Stimulated activated naive B cell treated with anti-CD40 and anti-IgM and Interleukin-4, amounts not matched to agents 10 μg/mL and 1 μg/mL and 100 μg/mL, for 72 hours (primary cell): ENCODE data around the gene CD300LD.
A peak's percentile ranks its signal among the peaks of the same experiment; 100 is the strongest.

Experiments used
- ATAC-seq, 2 donors: fragments of 150-1000 bp; cut with Tn5 transposase; replicated peaks; 2 replicates each; pipeline ENCODE4 v1.10.0; 2021; ENCODE audit warnings: moderate library complexity in 1 of 2
- DNase-seq: peaks from one replicate; pipeline ENCODE4 v3.0.0; 2021
- H3K27ac Mint-ChIP-seq: one replicate; pipeline ENCODE4 v1.8.0; 2022; ENCODE audit warnings: mild to moderate bottlenecking, mixed read lengths
- H3K27me3 Mint-ChIP-seq, 2 donors: one replicate each; pipeline ENCODE4 v1.8.0; 2022; ENCODE audit warnings: mixed read lengths in 2 of 2
- H3K36me3 Mint-ChIP-seq, 2 donors: one replicate each; pipeline ENCODE4 v1.8.0; 2022; ENCODE audit warnings: mixed read lengths in 2 of 2, mild to moderate bottlenecking in 1 of 2
- H3K4me1 Mint-ChIP-seq, 2 donors: one replicate each; pipeline ENCODE4 v1.8.0; 2022; ENCODE audit warnings: mixed read lengths in 2 of 2, mild to moderate bottlenecking in 1 of 2
- H3K4me3 Mint-ChIP-seq, 2 donors: one replicate each; pipeline ENCODE4 v1.8.0; 2022; ENCODE audit warnings: mild to moderate bottlenecking in 2 of 2, mixed read lengths in 2 of 2, moderate library complexity in 1 of 2
- H3K9me3 Mint-ChIP-seq, 2 donors: one replicate each; pipeline ENCODE4 v1.8.0; 2022; ENCODE audit warnings: mixed read lengths in 2 of 2, mild to moderate bottlenecking in 1 of 2

Gene CD300LD

DNA sequence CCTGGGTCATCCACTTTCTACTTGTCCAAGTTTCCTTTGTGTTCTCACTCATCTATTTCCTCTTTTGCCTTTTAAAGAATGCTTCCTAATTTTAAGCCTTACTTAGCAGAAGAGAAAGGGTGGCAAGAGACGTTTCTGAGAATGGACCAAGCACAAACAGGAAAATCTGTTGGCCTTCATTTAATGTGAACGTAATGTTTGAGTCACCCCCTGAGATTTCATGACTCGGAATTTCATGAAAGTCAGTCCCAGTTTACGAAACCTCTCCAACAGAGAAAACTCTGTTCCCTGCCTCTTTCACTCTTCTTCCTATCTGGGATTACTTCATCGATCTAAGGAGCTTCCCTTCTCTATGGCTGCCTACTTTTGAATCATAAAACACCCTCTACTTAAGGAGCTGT is 31.6 kb upstream of the CD300LD start, which contains the start of gene CD300E:
TSS of gene CD300E (minus strand) at position 46 of the 401 bp plus-strand sequence. CDS start 117 bp downstream, outside the sequence.
- Mint-ChIP-seq H3K9me3 (peaks cover 0 to 1% of the 10 kb centered on the region in 2 donors), H3K4me3 (no peak within 1 kb of the TSS), H3K4me1 (peaks cover 1 to 4% of the 10 kb centered on the region in 2 donors), H3K27me3 (peaks cover 46 to 57% of the 10 kb centered on the region in 2 donors), H3K36me3 (no peaks in the 10 kb centered on the region), H3K27ac (no peak within 1 kb of the TSS)
- DNase-seq = no peak
- ATAC-seq = no peak

DNA sequence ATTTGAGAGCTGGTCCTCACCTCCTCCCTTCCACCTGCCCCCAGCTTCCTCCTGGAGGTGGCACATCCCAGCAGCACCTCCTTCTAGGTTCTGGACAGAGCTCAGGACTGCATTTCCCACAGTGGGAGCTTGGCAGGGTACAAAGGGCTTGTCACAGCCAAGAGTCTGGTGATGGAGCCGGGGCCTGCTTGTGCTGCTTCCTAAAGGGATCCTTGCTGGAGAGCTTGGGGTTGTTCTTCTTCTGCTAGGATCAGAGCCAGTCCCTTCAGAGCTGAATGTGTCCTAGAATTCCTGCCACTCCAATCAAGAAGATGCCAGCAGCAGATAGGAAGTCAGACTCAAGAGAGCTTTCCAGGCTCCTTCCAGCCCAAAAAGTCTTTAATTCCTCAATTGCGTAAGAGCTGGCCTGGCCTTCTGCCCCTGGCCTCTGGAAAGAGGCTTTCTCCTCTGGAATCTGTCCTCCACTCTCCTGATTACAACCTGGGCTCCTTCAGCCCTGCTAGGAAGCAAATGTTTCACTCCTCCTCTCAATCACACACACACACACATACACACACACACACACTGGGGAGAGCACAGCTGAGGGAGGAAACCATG is 27.1 kb upstream of the CD300LD start:
- no peak overlapping the region for H3K4me3 Mint-ChIP-seq
- peaks cover 0 to 1% of the 10 kb centered on the region in 2 donors for H3K9me3 Mint-ChIP-seq
- H3K27me3 Mint-ChIP-seq = peaks cover 63 to 80% of the 10 kb centered on the region in 2 donors
- no peak overlapping the region for H3K27ac Mint-ChIP-seq
- no peaks in the 10 kb centered on the region for H3K36me3 Mint-ChIP-seq
- H3K4me1 Mint-ChIP-seq = peaks cover 0 to 3% of the 10 kb centered on the region in 2 donors
- DNase-seq (no peak), ATAC-seq (no peak)

DNA sequence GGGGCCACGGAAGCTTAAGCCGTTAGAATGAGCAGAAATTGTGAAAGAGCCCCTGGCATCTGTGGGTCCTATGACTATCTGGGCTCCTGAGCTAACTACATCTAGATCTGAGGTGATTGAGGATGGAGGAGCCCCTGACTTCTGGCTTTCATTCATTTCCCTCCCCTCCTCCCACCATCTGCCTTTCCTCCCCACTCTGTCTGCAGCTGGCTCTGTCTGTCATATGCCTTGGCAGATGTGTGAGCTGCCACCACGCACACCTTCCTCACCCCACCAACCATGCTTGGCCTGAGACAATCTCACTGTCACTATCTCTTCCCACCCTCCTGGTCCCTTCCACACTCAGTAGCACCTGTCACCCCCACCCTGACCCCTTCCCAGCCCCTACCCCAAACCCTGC is 26.4 kb upstream of the CD300LD start:
- H3K27ac Mint-ChIP-seq = no peak overlapping the region
- peaks cover 0 to 1% of the 10 kb centered on the region in 2 donors for H3K9me3 Mint-ChIP-seq
- H3K36me3 Mint-ChIP-seq = no peaks in the 10 kb centered on the region
- ATAC-seq (no peak), DNase-seq (no peak)
- H3K27me3 Mint-ChIP-seq = peaks cover 58 to 73% of the 10 kb centered on the region in 2 donors
- H3K4me3 Mint-ChIP-seq = no peak overlapping the region
- H3K4me1 Mint-ChIP-seq = peaks cover 0 to 3% of the 10 kb centered on the region in 2 donors

DNA sequence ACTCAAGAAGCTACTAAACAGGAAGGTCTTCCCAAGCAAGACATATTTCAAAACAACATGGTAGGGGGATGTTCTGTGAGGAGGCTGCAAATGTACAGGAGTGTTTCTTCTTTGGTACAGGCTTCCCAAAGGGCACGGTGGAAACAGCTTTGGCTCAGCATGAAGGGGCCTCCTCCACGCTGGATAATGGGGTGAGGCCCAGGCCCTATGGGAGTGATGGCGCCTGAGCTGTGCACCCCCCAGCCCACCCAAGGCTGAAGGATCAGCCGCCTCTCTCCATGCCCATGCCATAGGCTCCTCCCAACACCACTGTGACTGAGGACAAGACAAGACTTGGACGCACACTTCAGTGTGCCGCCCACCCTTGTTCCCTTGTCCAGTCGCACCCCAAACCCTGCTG is 24.6 kb upstream of the CD300LD start:
- H3K27ac Mint-ChIP-seq = no peak overlapping the region
- DNase-seq (no peak), ATAC-seq (no peak)
- H3K9me3 Mint-ChIP-seq = no peaks in the 10 kb centered on the region
- H3K36me3 Mint-ChIP-seq = no peaks in the 10 kb centered on the region
- no peak overlapping the region for H3K4me3 Mint-ChIP-seq
- H3K27me3 Mint-ChIP-seq = peaks cover 55% of the 10 kb centered on the region in 2 donors
- H3K4me1 Mint-ChIP-seq = peaks cover 12 to 15% of the 10 kb centered on the region in 2 donors

- no peak overlapping the region for H3K4me3 Mint-ChIP-seq
- H3K9me3 Mint-ChIP-seq = peaks cover 3 to 5% of the 10 kb centered on the region in 2 donors
- peaks cover 29 to 33% of the 10 kb centered on the region in 2 donors for H3K27me3 Mint-ChIP-seq
- no peak for ATAC-seq
- peaks cover 14 to 15% of the 10 kb centered on the region in 2 donors for H3K4me1 Mint-ChIP-seq
- peak overlapping the region; percentile 3 for H3K27ac Mint-ChIP-seq
- no peak for DNase-seq
- H3K36me3 Mint-ChIP-seq = peaks cover 3 to 5% of the 10 kb centered on the region in 2 donors
Measured at GRCh38 chr17:74612046-74612445, 20.0 kb upstream of the CD300LD start.

DNA sequence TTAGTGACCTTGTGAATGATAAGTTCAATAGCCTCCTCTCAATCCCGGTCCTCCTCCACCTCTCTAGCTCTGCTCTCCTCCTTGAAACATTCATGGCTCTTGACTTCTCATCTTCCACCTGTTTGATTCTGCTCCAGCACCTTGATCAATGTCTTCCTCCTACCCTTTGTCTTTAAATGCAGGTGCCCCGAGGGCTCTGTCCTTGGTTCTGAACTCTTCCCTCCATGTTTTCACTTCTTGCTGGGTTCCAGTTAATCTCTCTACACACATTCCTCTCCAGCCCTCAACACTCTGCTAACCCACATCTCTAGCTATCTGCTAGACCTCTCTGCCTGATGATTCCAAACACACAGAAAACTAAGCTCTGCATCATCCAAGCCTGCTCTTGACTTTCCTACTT is 18.0 kb upstream of the CD300LD start:
- Mint-ChIP-seq H3K4me3 (no peak overlapping the region), H3K27ac (no peak overlapping the region), H3K4me1 (peaks cover 16 to 18% of the 10 kb centered on the region in 2 donors), H3K36me3 (peaks cover 5 to 8% of the 10 kb centered on the region in 2 donors), H3K9me3 (peaks cover 5 to 8% of the 10 kb centered on the region in 2 donors), H3K27me3 (peaks cover 18 to 21% of the 10 kb centered on the region in 2 donors)
- ATAC-seq (no peak), DNase-seq (no peak)

GRCh38 chr17:74608511-74608910 is 16.4 kb upstream of the CD300LD start:
- no peak overlapping the region for H3K4me3 Mint-ChIP-seq
- H3K27me3 Mint-ChIP-seq = peaks cover 13 to 17% of the 10 kb centered on the region in 2 donors
- H3K9me3 Mint-ChIP-seq = peaks cover 5 to 8% of the 10 kb centered on the region in 2 donors
- no peak for DNase-seq
- no peak overlapping the region for H3K27ac Mint-ChIP-seq
- peaks cover 22 to 34% of the 10 kb centered on the region in 2 donors for H3K4me1 Mint-ChIP-seq
- H3K36me3 Mint-ChIP-seq = peaks cover 5 to 8% of the 10 kb centered on the region in 2 donors
- no peak for ATAC-seq

GRCh38 chr17:74607221-74607620 is 15.1 kb upstream of the CD300LD start:
- no peak overlapping the region for H3K27ac Mint-ChIP-seq
- no peak for ATAC-seq
- H3K4me1 Mint-ChIP-seq = peaks cover 17 to 30% of the 10 kb centered on the region in 2 donors
- H3K4me3 Mint-ChIP-seq = no peak overlapping the region
- peaks cover 5 to 8% of the 10 kb centered on the region in 2 donors for H3K9me3 Mint-ChIP-seq
- peaks cover 5 to 8% of the 10 kb centered on the region in 2 donors for H3K36me3 Mint-ChIP-seq
- H3K27me3 Mint-ChIP-seq = peaks cover 19 to 27% of the 10 kb centered on the region in 2 donors
- DNase-seq = no peak

DNA sequence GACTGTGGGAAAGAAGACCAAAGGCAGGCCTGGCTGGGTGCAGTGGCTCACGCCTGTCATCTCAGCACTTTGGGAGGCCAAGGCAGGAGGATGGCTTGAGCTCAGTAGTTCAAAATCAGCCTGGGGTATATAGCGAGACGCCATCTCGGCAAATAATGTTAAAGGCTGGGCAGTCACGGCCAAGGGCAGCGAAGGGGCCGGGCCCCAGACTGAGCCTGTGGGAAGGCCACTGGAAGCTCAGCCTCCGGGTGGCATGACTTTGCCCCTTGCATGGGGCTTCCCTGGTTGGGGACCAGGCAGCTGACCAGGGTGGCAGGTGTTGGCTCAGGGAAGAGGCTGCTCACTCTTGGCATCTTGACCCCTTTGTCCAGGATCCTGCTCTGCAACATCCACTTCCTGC is 14.0 kb upstream of the CD300LD start:
- H3K27ac Mint-ChIP-seq = no peak overlapping the region
- no peak for ATAC-seq
- peaks cover 5 to 8% of the 10 kb centered on the region in 2 donors for H3K36me3 Mint-ChIP-seq
- peaks cover 23 to 29% of the 10 kb centered on the region in 2 donors for H3K27me3 Mint-ChIP-seq
- H3K4me1 Mint-ChIP-seq = peaks cover 19 to 36% of the 10 kb centered on the region in 2 donors
- H3K9me3 Mint-ChIP-seq = peaks cover 5 to 8% of the 10 kb centered on the region in 2 donors
- DNase-seq = no peak
- no peak overlapping the region for H3K4me3 Mint-ChIP-seq

GRCh38 chr17:74605361-74605760 is 13.3 kb upstream of the CD300LD start:
- Mint-ChIP-seq H3K27me3 (peaks cover 28 to 35% of the 10 kb centered on the region in 2 donors), H3K4me3 (no peak overlapping the region), H3K27ac (peak overlapping the region; percentile 53), H3K4me1 (peaks cover 21 to 41% of the 10 kb centered on the region in 2 donors), H3K9me3 (peaks cover 5 to 8% of the 10 kb centered on the region in 2 donors), H3K36me3 (peaks cover 6 to 8% of the 10 kb centered on the region in 2 donors)
- DNase-seq (no peak), ATAC-seq (no peak)

DNA sequence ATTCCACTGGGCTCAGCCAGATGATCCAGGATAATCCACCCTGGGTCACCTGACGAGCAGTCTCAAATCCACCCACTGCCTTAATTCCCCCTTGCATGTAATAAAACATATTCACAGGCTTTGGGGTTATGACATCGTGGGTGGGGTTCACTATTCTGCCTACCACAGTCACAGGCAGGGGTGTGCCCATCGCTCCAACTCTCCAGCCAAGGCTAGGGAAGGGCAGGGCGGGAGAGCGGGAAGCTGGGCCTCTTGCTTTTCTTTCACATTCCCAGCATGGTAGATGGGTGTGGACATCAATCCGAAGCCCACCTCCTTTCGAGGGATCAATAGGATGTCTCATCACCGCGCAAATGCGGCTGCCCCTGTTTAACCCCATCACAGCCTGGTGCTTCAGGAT is 12.7 kb upstream of the CD300LD start:
- DNase-seq (no peak), ATAC-seq (no peak)
- Mint-ChIP-seq H3K9me3 (peaks cover 5 to 8% of the 10 kb centered on the region in 2 donors), H3K27me3 (peaks cover 31 to 38% of the 10 kb centered on the region in 2 donors), H3K27ac (no peak overlapping the region), H3K4me3 (no peak overlapping the region), H3K36me3 (peaks cover 6 to 8% of the 10 kb centered on the region in 2 donors), H3K4me1 (peaks cover 24 to 45% of the 10 kb centered on the region in 2 donors)

DNA sequence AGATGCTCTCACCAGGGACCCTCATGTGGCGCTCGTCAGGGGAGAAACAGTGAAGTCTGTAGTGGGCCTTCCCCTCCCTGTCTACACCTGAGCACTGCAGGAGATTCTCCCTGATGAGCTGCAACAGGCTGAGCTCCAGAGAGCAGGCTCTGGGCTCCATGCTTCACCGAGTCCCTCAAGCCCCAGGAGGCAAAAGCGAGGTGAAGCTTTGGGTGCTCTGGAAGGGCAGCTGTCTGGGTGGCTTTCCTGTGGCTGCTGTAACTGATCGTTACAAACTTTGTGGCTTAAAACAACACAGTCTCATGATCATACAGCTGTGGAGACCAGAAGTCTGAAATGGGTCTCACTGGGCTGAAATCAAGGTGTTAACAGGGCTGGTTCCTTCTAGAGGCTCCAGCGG is 12.1 kb upstream of the CD300LD start:
- peaks cover 6 to 8% of the 10 kb centered on the region in 2 donors for H3K36me3 Mint-ChIP-seq
- no peak overlapping the region for H3K4me3 Mint-ChIP-seq
- ATAC-seq (peak; percentile 77 to 80), DNase-seq (peak; percentile 17)
- peaks cover 5 to 8% of the 10 kb centered on the region in 2 donors for H3K9me3 Mint-ChIP-seq
- H3K4me1 Mint-ChIP-seq = peaks cover 28 to 50% of the 10 kb centered on the region in 2 donors
- H3K27me3 Mint-ChIP-seq = peaks cover 36 to 43% of the 10 kb centered on the region in 2 donors
- no peak overlapping the region for H3K27ac Mint-ChIP-seq

- Mint-ChIP-seq H3K4me1 (peaks cover 31 to 55% of the 10 kb centered on the region in 2 donors), H3K36me3 (peaks cover 6 to 8% of the 10 kb centered on the region in 2 donors), H3K27ac (no peak overlapping the region), H3K4me3 (no peak overlapping the region), H3K27me3 (peaks cover 38 to 43% of the 10 kb centered on the region in 2 donors), H3K9me3 (peaks cover 5 to 8% of the 10 kb centered on the region in 2 donors)
- ATAC-seq (no peak), DNase-seq (no peak)
Measured at GRCh38 chr17:74603746-74604145, 11.7 kb upstream of the CD300LD start.

DNA sequence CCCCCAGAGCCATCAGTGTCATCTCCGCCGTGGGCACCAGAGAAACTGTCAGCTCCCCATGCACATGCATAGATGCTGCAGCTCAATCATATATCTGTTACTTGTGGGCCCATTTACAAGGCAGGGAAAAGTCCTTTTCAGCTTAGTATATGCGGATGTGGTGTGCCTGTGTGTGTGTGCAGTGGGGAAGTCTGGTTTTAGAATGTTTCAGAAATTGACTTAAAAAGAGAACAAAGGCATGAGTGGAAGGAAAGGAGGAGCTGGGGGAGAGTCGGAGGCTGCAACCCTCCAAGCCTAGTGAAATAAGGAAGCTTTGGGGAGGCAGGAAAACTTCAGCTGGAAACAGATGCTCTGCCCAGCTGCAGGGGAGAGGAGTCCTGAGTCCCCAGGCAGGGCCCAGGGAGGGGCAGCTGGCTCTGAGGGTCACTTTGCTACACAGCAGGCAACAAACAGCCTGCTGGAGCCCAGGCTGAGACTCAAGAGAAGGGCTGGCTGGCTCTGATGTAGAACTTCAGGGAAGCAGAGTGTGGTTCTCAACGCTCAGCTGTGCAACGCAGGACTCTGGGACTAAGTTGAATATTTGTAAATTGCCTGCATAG is 11.1 kb upstream of the CD300LD start:
- H3K4me1 Mint-ChIP-seq = peaks cover 36 to 60% of the 10 kb centered on the region in 2 donors
- peaks cover 5 to 8% of the 10 kb centered on the region in 2 donors for H3K9me3 Mint-ChIP-seq
- H3K27ac Mint-ChIP-seq = no peak overlapping the region
- peaks cover 6 to 8% of the 10 kb centered on the region in 2 donors for H3K36me3 Mint-ChIP-seq
- DNase-seq (no peak), ATAC-seq (peak in 1 of 2 donors; percentile 13)
- H3K4me3 Mint-ChIP-seq = no peak overlapping the region
- peaks cover 43% of the 10 kb centered on the region in 2 donors for H3K27me3 Mint-ChIP-seq
